Suprapubic skin (tissue), 4 donors: ENCODE results near the gene TSPO2.

Experiments used
- CTCF ChIP-seq, 2 donors: fragments of 200-600 bp in 1 of 2; fragments of 450-650 bp in 1 of 2; sonication (generic) in 1 of 2; IDR thresholded peaks; one replicate each; pipeline ENCODE4 v1.5.1; 2016 to 2019; ENCODE audit warnings: antibody characterized with exemption in 2 of 2, mild to moderate bottlenecking in 1 of 2, moderate library complexity in 1 of 2
- EP300 ChIP-seq: sonication (generic); formaldehyde crosslinking; IDR thresholded peaks from one replicate; pipeline ENCODE4 v1.6.1; 2017; ENCODE audit warnings: antibody characterized with exemption
- POLR2AphosphoS5 ChIP-seq, 3 donors: sonication (generic); formaldehyde crosslinking; IDR thresholded peaks; one replicate each; pipeline ENCODE4 v1.6.1; 2017; ENCODE audit warnings: antibody characterized with exemption in 3 of 3

- TF ChIP-seq POLR2AphosphoS5 (IDR thresholded peaks at IDR 0.05) (no peak), EP300 (no peak), CTCF (IDR thresholded peaks at IDR 0.05) (peak in 1 of 2 donors; percentile 36)
Measured at GRCh38 chr6:40999569-40999968, 42.7 kb upstream of the TSPO2 start.
